Activated naive CD4-positive, alpha-beta T cell treated with anti-CD3 and anti-CD28 coated beads, Interleukin-2, amount 10 ng/mL, durations not matched to agents 5 hours and 36 hours (primary cell): Measurements from ENCODE around the gene GJB6. TPM values are rescaled to one million over a fixed set of nuclear protein-coding genes. Genes with fewer than 3 reads are reported as not detected.

Experiments
- total RNA-seq, 2 experiments: library from RNA; stranded (reverse); gene quantifications; one replicate each; pipeline ENCODE4 v1.2.3, GENCODE V29; 2021

GJB6 gene
- total RNA-seq = 1 to 10 TPM; 5.6 to 7.0 TPM

DNA sequence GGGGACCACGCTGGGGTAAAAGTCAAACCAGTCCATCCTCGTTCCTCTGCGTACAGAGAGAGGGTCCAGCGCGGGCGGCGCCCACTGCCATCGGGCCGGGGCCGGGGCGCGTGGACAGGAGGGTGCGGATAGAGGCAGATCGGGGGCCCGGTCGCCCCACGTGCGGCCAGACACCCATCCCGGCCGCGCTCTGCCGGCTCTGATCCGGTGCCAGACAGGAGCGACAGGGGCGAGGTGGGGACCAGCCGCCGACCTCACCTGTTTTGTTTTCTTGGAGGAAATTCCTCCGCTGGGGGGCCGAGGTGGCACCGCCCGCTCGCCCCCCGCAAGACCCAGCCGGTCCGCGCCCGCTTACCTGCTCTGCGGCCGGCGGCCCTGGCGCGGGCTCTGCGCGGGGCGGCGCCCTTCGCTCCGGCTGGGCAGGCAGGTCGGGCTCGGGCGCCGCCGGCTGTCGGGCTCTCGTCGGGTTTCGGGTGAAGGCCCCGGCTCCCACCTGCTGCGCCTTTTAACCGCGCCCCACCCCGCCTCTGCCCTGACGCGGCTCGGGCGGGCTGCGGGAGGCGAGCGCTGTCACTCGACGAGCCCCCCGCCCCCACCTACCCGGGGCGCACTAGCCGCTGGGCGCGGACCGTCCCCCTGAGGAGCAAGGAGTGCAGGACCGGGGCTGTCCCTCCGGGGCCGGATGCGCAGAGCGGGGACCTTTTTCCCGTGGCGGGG, at the start of gene GJB6:
GJB6 (minus strand) TSS at position 481 of the 717 bp plus-strand sequence. CDS start 8,839 bp downstream, outside the sequence.

DNA sequence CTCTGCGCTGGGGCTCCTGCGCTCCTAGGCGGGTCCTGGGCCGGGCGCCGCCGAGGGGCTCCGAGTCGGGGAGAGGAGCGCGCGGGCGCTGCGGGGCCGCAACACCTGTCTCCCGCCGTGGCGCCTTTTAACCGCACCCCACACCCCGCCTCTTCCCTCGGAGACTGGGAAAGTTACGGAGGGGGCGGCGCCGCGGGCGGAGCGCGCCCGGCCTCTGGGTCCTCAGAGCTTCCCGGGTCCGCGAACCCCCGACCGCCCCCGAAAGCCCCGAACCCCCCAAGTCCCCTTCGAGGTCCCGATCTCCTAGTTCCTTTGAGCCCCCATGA, 39.3 kb downstream of the GJB6 start, which contains the start of gene GJB2:
GJB2 (minus strand) TSS at position 103 of the 326 bp plus-strand sequence. CDS start 3,357 bp downstream, outside the sequence.

Other genes starting within 250 kb of the GJB6 start
- gene GJA3, start 71.3 kb downstream of the GJB6 start, total RNA-seq = under 1 TPM in 1 of 2 experiments, not detected in 1; 0.05 TPM
- 1 to 10 TPM; 1.8 TPM for gene GJB2, start 39.4 kb downstream of the GJB6 start, total RNA-seq